Brain microvascular endothelial cell (primary cell): ENCODE data around the gene MACROD2.

ENCODE experiments used
- DNase-seq: peaks from one replicate; pipeline ENCODE4 v3.0.0-alpha.2; 2020
- H3K27ac ChIP-seq: fragments of 250-450 bp; sonication (Bioruptor Pico); 2 replicates; pipeline ENCODE4 v1.5.1; 2020; ENCODE audit warnings: mild to moderate bottlenecking, moderate library complexity
- H3K27me3 ChIP-seq: fragments of 250-450 bp; sonication (Bioruptor Pico); replicated peaks from 2 replicates; pipeline ENCODE4 v1.5.1; 2020; ENCODE audit warnings: mild to moderate bottlenecking
- H3K36me3 ChIP-seq: fragments of 250-450 bp; sonication (Bioruptor Pico); replicated peaks from 2 replicates; pipeline ENCODE4 v1.5.1; 2020; ENCODE audit warnings: mild to moderate bottlenecking
- H3K4me3 ChIP-seq: 2 replicates; pipeline ENCODE4 v1.5.1; 2011; ENCODE audit warnings: low read depth, mild to moderate bottlenecking, control low read depth, low read length, moderate library complexity
- CTCF ChIP-seq: IDR thresholded peaks from 2 replicates; pipeline ENCODE4 v1.5.1; 2011; ENCODE audit warnings: low read depth, mild to moderate bottlenecking, moderate library complexity, low read length, control low read depth, inconsistent platforms; ENCODE audit errors: missing control alignments
- in situ Hi-C: cut with HindIII; loops from 2 replicates; pipeline ENCODE4 v1.10.0; 2017; ENCODE audit warnings: low sequenced_read_pairs, low pct_ligation_motif_present

The MACROD2 gene

DNA sequence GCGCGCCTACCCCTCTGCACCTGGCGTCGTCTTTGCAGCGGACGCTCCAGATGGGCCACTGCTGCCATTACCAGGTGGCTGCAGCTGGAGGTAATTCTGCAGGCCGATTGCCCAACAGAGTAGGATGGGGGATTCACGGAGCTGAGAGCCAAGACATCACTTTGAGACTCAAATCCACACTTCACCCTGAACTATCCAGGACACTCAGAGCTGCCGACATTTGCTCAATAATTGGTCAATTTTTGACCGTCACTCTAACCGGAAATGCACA lies 1037.0 kb downstream of the MACROD2 start:
- no peaks in the 10 kb centered on the region for H3K36me3 ChIP-seq
- no peak for DNase-seq
- in situ Hi-C loops, result no loop called here
- H3K4me3 ChIP-seq, result no peak overlapping the region
- TF ChIP-seq CTCF, result no peak
- no peaks in the 10 kb centered on the region for H3K27me3 ChIP-seq
- no peak overlapping the region for H3K27ac ChIP-seq

DNA sequence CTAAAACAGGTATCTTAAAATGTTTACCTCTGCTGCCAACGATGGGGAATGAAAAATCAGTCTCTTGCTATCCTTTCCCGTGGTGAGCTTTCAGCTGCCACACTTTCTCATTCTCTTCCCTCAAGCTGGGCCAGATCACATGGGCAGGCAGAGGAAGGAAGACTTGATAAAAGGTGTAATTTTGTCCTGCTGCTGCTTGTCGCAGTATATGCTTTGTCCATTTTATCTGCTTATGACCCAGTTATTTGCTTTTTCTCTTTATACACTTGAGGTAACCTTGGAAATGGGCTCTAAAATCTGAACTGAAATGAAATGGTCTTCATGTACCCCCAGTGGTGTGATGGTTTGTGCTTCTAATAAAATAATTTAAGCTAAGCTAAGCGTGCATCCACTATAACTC lies 1038.0 kb downstream of the MACROD2 start:
- DNase-seq, result no peak
- in situ Hi-C loops, result no loop called here
- no peaks in the 10 kb centered on the region for H3K36me3 ChIP-seq
- no peak for TF ChIP-seq CTCF
- H3K27ac ChIP-seq, result no peak overlapping the region
- H3K27me3 ChIP-seq, result no peaks in the 10 kb centered on the region
- H3K4me3 ChIP-seq, result no peak overlapping the region

DNA sequence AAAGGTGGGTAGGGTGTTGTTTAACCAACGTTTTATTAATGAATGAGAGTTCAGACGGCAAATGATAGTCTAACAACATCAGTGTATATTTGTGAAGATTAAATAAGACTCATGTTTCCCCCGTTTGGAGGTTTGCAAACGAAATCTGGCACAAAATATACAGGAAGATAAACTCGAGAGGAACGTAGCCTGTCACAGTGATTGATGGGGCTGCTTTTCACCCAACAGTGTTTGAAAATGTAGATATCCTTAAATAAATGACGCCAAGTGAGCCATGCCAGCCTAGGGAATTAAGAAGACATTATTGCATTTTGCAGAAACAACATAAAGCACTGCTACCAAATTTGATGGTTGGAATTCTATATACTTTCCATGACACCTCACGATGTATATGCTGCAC lies 1038.6 kb downstream of the MACROD2 start:
- no peaks in the 10 kb centered on the region for H3K27me3 ChIP-seq
- no peak overlapping the region for H3K27ac ChIP-seq
- H3K36me3 ChIP-seq, result no peaks in the 10 kb centered on the region
- in situ Hi-C loops, result no loop called here
- DNase-seq, result no peak
- no peak for TF ChIP-seq CTCF
- H3K4me3 ChIP-seq, result no peak overlapping the region

- no peaks in the 10 kb centered on the region for H3K36me3 ChIP-seq
- no peak for DNase-seq
- no peak for TF ChIP-seq CTCF
- H3K4me3 ChIP-seq, result no peak overlapping the region
- no peak overlapping the region for H3K27ac ChIP-seq
- in situ Hi-C loops, result no loop called here
- no peaks in the 10 kb centered on the region for H3K27me3 ChIP-seq
Measured at GRCh38 chr20:15036948-15037347, 1041.6 kb downstream of the MACROD2 start.

GRCh38 chr20:15039088-15039752 lies 1043.9 kb downstream of the MACROD2 start:
- TF ChIP-seq CTCF, result no peak
- in situ Hi-C loops, result no loop called here
- H3K27ac ChIP-seq, result no peak overlapping the region
- H3K27me3 ChIP-seq, result no peaks in the 10 kb centered on the region
- H3K36me3 ChIP-seq, result no peaks in the 10 kb centered on the region
- no peak for DNase-seq
- no peak overlapping the region for H3K4me3 ChIP-seq

DNA sequence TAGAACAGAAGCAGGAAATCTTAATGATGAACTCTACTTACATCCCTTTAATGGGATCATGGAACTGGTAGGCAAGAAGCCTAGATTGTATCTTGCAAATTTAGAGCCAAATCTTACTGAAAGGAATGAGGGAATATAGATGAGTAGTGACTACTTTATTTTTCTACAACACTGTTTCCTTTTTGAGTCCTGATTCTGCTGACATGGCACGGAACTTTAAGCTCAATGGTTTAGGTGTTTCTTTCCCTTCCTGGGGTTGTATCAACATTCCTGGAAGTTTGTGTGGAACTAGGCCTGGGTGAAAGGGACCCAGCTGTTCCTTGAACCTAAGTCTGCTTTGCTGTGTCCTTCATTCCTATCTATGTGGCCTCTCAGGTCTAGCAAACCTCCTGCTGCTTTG lies 1047.4 kb downstream of the MACROD2 start:
- no peak for TF ChIP-seq CTCF
- H3K27ac ChIP-seq, result no peak overlapping the region
- DNase-seq, result no peak
- no peak overlapping the region for H3K4me3 ChIP-seq
- no peaks in the 10 kb centered on the region for H3K27me3 ChIP-seq
- in situ Hi-C loops, result no loop called here
- H3K36me3 ChIP-seq, result no peaks in the 10 kb centered on the region
